HEK293 (cell line): ENCODE results near the gene KLK3.

Experiments
- CTCF ChIP-seq: fragments of 450-650 bp; formaldehyde crosslinking; IDR thresholded peaks from 2 replicates; pipeline ENCODE4 v1.5.1; 2016; ENCODE audit warnings: missing biosample characterization, missing genetic modification characterization
- PRDM6 ChIP-seq: fragments of 450-650 bp; formaldehyde crosslinking; IDR thresholded peaks from 2 replicates; pipeline ENCODE4 v1.5.1; 2017; ENCODE audit warnings: missing biosample characterization, missing genetic modification characterization
- REST ChIP-seq: fragments of 450-650 bp; formaldehyde crosslinking; IDR thresholded peaks from 2 replicates; pipeline ENCODE4 v1.5.1; 2016; ENCODE audit warnings: missing biosample characterization, missing genetic modification characterization
- TCF7L2 ChIP-seq: IDR thresholded peaks from 2 replicates; pipeline ENCODE4 v1.6.1; 2011; ENCODE audit warnings: low read depth, mild to moderate bottlenecking, inconsistent platforms, low read length, moderate library complexity, borderline replicate concordance
- ZBTB8A ChIP-seq: fragments of 450-650 bp; formaldehyde crosslinking; IDR thresholded peaks from 2 replicates; pipeline ENCODE4 v1.5.1; 2016; ENCODE audit warnings: missing biosample characterization, missing genetic modification characterization
- ZNF155 ChIP-seq: fragments of 450-650 bp; formaldehyde crosslinking; IDR thresholded peaks from 2 replicates; pipeline ENCODE4 v1.5.1; 2016; ENCODE audit warnings: missing biosample characterization, missing genetic modification characterization
- ZNF335 ChIP-seq: fragments of 450-650 bp; formaldehyde crosslinking; conservative IDR thresholded peaks from 2 replicates; pipeline ENCODE4 v1.5.1; 2016; ENCODE audit warnings: missing biosample characterization, missing genetic modification characterization
- ZNF510 ChIP-seq: fragments of 450-650 bp; formaldehyde crosslinking; IDR thresholded peaks from 2 replicates; pipeline ENCODE4 v1.5.1; 2018; ENCODE audit warnings: mild to moderate bottlenecking, missing genetic modification characterization, missing biosample characterization; ENCODE audit not compliant: insufficient replicate concordance
- ZSCAN18 ChIP-seq: fragments of 450-650 bp; formaldehyde crosslinking; IDR thresholded peaks from 2 replicates; pipeline ENCODE4 v1.5.1; 2016; ENCODE audit warnings: missing biosample characterization, missing genetic modification characterization

GRCh38 chr19:50842130-50842529, 12.6 kb upstream of the KLK3 start:
- TF ChIP-seq CTCF (no peak), ZBTB8A (no peak), ZNF335 (tag by site-specific recombination) (no peak), REST (no peak), PRDM6 (tag by site-specific recombination) (no peak), ZSCAN18 (tag by site-specific recombination) (no peak), TCF7L2 (no peak), ZNF155 (no peak), ZNF510 (tag by site-specific recombination) (no peak)
